CD4-positive, alpha-beta T cell (primary cell): Measurements from ENCODE around the gene SOD3. TPM values are rescaled to one million over a fixed set of nuclear protein-coding genes. Genes with fewer than 3 reads are reported as not detected.

Source experiments
- ATAC-seq: fragments of 200-7000 bp; cut with Tn5 transposase; one replicate; pipeline ENCODE4 v1.10.0; 2022; ENCODE audit warnings: mild to moderate bottlenecking; ENCODE audit not compliant: poor library complexity
- CTCF ChIA-PET: fragments of 350-600 bp; sonication (Branson Sonifier 250); formaldehyde crosslinking; loops from one replicate; lab custom pipeline; 2021; ENCODE audit warnings: antibody characterized with exemption, inconsistent platforms; lab: Charles Lee
- POLR2A ChIA-PET: fragments of 350-600 bp; sonication (Branson Sonifier 250); formaldehyde crosslinking; loops from one replicate; lab custom pipeline; 2021; ENCODE audit warnings: antibody characterized with exemption, inconsistent platforms; lab: Charles Lee
- DNase-seq, 14 experiments: peaks; one replicate each; pipeline ENCODE4 v3.0.0-alpha.2; 2013 to 2020; ENCODE audit warnings: mixed read lengths in 2 of 14
- H3K27ac ChIP-seq, 2 donors: one replicate each; pipeline versions ENCODE4 v1.5.1 to v1.7.0; 2013; ENCODE audit warnings: low read length in 2 of 2, low read depth in 1 of 2, mild to moderate bottlenecking in 1 of 2
- H3K27me3 ChIP-seq, 2 experiments: 1 replicate in 1 of 2; 2 replicates in 1 of 2; pipeline versions ENCODE4 v1.6.1 to v1.7.0; 2013; ENCODE audit warnings: low read length in 2 of 2, control low read depth in 1 of 2, mild to moderate bottlenecking in 1 of 2, moderate library complexity in 1 of 2; ENCODE audit not compliant: insufficient read depth in 2 of 2, control insufficient read depth in 1 of 2
- H3K36me3 ChIP-seq: one replicate; pipeline ENCODE4 v1.6.1; 2013; ENCODE audit warnings: low read length, control low read depth; ENCODE audit not compliant: insufficient read depth
- H3K4me1 ChIP-seq: one replicate; pipeline ENCODE4 v1.6.1; 2013; ENCODE audit warnings: low read length, control low read depth; ENCODE audit not compliant: insufficient read depth
- H3K4me3 ChIP-seq: one replicate; pipeline ENCODE4 v1.5.1; 2013; ENCODE audit warnings: mild to moderate bottlenecking, low read length, moderate library complexity
- H3K9me3 ChIP-seq, 2 experiments: 1 replicate in 1 of 2; 2 replicates in 1 of 2; pipeline versions ENCODE4 v1.6.1 to v1.7.0; 2013; ENCODE audit warnings: low read length in 2 of 2, mild to moderate bottlenecking in 2 of 2, control low read depth in 1 of 2, moderate library complexity in 1 of 2; ENCODE audit not compliant: control insufficient read depth in 1 of 2, insufficient read depth in 1 of 2
- H3K27ac Mint-ChIP-seq: one replicate; pipeline ENCODE4 v1.8.0; 2020; ENCODE audit warnings: mixed read lengths
- H3K27me3 Mint-ChIP-seq: one replicate; pipeline ENCODE4 v1.8.0; 2021; ENCODE audit warnings: mixed read lengths
- H3K36me3 Mint-ChIP-seq: one replicate; pipeline ENCODE4 v1.8.0; 2021; ENCODE audit warnings: low read depth, mixed read lengths
- H3K4me1 Mint-ChIP-seq: one replicate; pipeline ENCODE4 v1.8.0; 2021; ENCODE audit warnings: low read depth, mixed read lengths
- H3K4me3 Mint-ChIP-seq: one replicate; pipeline ENCODE4 v1.8.0; 2020; ENCODE audit warnings: mild to moderate bottlenecking, mixed read lengths
- H3K9me3 Mint-ChIP-seq: one replicate; pipeline ENCODE4 v1.8.0; 2020; ENCODE audit warnings: mixed read lengths
- CTCF ChIP-seq: fragments of 200-600 bp; IDR thresholded peaks from one replicate; pipeline ENCODE4 v1.8.0; 2022; ENCODE audit warnings: antibody characterized with exemption, mild to moderate bottlenecking
- intact Hi-C, 2 experiments: fragments of 100-400 bp; cut with DNase I in 1 of 2; cut with micrococcal nuclease in 1 of 2; formaldehyde crosslinking; loops; one replicate each; pipeline versions ENCODE4 v1.15.1 to v1.9.0; 2023 to 2025; cut with DNase I, micrococcal nuclease
- total RNA-seq, 174 experiments: library from RNA in 2 of 174; stranded (reverse) in 2 of 174; gene quantifications; one replicate each; pipeline ENCODE4 v1.2.3 and lab custom pipeline; 2021 to 2026

Gene SOD3
- total RNA-seq, 2 experiments from 2014 or later = not detected

GRCh38 chr4:24835696-24836095 lies 40.3 kb downstream of the SOD3 start:
- H3K4me3 Mint-ChIP-seq = no peak overlapping the region
- no peak for TF ChIP-seq CTCF
- no peak for ATAC-seq
- H3K36me3 Mint-ChIP-seq = no peaks in the 10 kb centered on the region
- Histone ChIP-seq H3K27ac (no peak overlapping the region), H3K27me3 (no peaks in the 10 kb centered on the region), H3K4me1 (no peaks in the 10 kb centered on the region), H3K9me3 (peaks cover 0 to 7% of the 10 kb centered on the region in 2 experiments), H3K4me3 (no peak overlapping the region), H3K36me3 (no peaks in the 10 kb centered on the region)
- no peaks in the 10 kb centered on the region for H3K27me3 Mint-ChIP-seq
- no peaks in the 10 kb centered on the region for H3K4me1 Mint-ChIP-seq
- H3K9me3 Mint-ChIP-seq = no peaks in the 10 kb centered on the region
- POLR2A ChIA-PET = no interaction called here
- intact Hi-C loops = no loop called here
- CTCF ChIA-PET = no interaction called here
- no peak for DNase-seq
- no peak overlapping the region for H3K27ac Mint-ChIP-seq

- CTCF ChIA-PET = no interaction called here
- H3K27ac ChIP-seq = no peak overlapping the region
- no peaks in the 10 kb centered on the region for H3K27me3 ChIP-seq
- ATAC-seq = no peak
- Mint-ChIP-seq H3K9me3 (no peaks in the 10 kb centered on the region), H3K27ac (no peak overlapping the region), H3K36me3 (no peaks in the 10 kb centered on the region), H3K27me3 (no peaks in the 10 kb centered on the region), H3K4me1 (no peaks in the 10 kb centered on the region), H3K4me3 (no peak overlapping the region)
- TF ChIP-seq CTCF = no peak
- no peaks in the 10 kb centered on the region for H3K36me3 ChIP-seq
- POLR2A ChIA-PET = no interaction called here
- H3K4me1 ChIP-seq = no peaks in the 10 kb centered on the region
- H3K9me3 ChIP-seq = peaks cover 0 to 7% of the 10 kb centered on the region in 2 experiments
- intact Hi-C loops = no loop called here
- H3K4me3 ChIP-seq = no peak overlapping the region
- no peak for DNase-seq
Observed at GRCh38 chr4:24836661-24837242, 41.4 kb downstream of the SOD3 start.

- no peaks in the 10 kb centered on the region for H3K4me1 ChIP-seq
- no peak overlapping the region for H3K27ac Mint-ChIP-seq
- H3K9me3 Mint-ChIP-seq = no peaks in the 10 kb centered on the region
- ATAC-seq (no peak), DNase-seq (no peak)
- no peak overlapping the region for H3K27ac ChIP-seq
- no peaks in the 10 kb centered on the region for H3K27me3 Mint-ChIP-seq
- ChIA-PET CTCF (no interaction called here), POLR2A (no interaction called here)
- no peaks in the 10 kb centered on the region for H3K36me3 Mint-ChIP-seq
- H3K27me3 ChIP-seq = no peaks in the 10 kb centered on the region
- H3K9me3 ChIP-seq = peaks cover 0 to 9% of the 10 kb centered on the region in 2 experiments
- no peaks in the 10 kb centered on the region for H3K4me1 Mint-ChIP-seq
- intact Hi-C loops = no loop called here
- no peak overlapping the region for H3K4me3 ChIP-seq
- H3K36me3 ChIP-seq = no peaks in the 10 kb centered on the region
- H3K4me3 Mint-ChIP-seq = no peak overlapping the region
- TF ChIP-seq CTCF = no peak
Observed at GRCh38 chr4:24837336-24837735, 42.0 kb downstream of the SOD3 start.
